AG04450 (cell line): ENCODE measurements around the gene BRS3. TPM values are rescaled to one million over a fixed set of nuclear protein-coding genes. Genes with fewer than 3 reads are reported as not detected.

Experiments used
- CTCF ChIA-PET: fragments of 300-600, 350-600 bp; formaldehyde crosslinking; extraction: SDS; loops from one replicate; lab custom pipeline; 2022; ENCODE audit warnings: antibody characterized with exemption, inconsistent platforms; lab: Charles Lee
- POLR2A ChIA-PET: fragments of 350-600 bp; formaldehyde crosslinking; extraction: SDS; loops from one replicate; lab custom pipeline; 2021; ENCODE audit warnings: antibody characterized with exemption, inconsistent platforms; lab: Yijun Ruan, JAX
- DNase-seq: peaks from one replicate; pipeline ENCODE4 v3.0.0-alpha.2; 2011; ENCODE audit warnings: low read depth, low spot score
- H3K27ac ChIP-seq: one replicate; pipeline ENCODE4 v1.5.1; 2012; ENCODE audit warnings: low read depth, low read length, control low read depth
- H3K27me3 ChIP-seq: one replicate; pipeline ENCODE4 v1.6.0; 2012; ENCODE audit warnings: low read length; ENCODE audit not compliant: control insufficient read depth, insufficient read depth
- H3K4me3 ChIP-seq: 2 replicates; pipeline ENCODE4 v1.5.1; 2011; ENCODE audit warnings: mild to moderate bottlenecking, low read depth, low read length, control low read depth
- H3K9me3 ChIP-seq: 2 replicates; pipeline ENCODE4 v1.5.1; 2012; ENCODE audit warnings: low read length; ENCODE audit not compliant: control insufficient read depth, insufficient read depth
- polyA plus RNA-seq: library from polyadenylated mRNA; depleted of rRNA; stranded (reverse); fragments of >200 nt; gene quantifications from 2 replicates; pipeline ENCODE4 v1.2.3, GENCODE V29; 2011
- TF ChIP-seq, protein P1 (sequence below): IDR thresholded peaks from 2 replicates; pipeline ENCODE4 v1.5.1; 2011; ENCODE audit warnings: low read depth, low read length, control low read depth, inconsistent platforms

BRS3 gene
- polyA plus RNA-seq, 1 experiment: not detected

DNA sequence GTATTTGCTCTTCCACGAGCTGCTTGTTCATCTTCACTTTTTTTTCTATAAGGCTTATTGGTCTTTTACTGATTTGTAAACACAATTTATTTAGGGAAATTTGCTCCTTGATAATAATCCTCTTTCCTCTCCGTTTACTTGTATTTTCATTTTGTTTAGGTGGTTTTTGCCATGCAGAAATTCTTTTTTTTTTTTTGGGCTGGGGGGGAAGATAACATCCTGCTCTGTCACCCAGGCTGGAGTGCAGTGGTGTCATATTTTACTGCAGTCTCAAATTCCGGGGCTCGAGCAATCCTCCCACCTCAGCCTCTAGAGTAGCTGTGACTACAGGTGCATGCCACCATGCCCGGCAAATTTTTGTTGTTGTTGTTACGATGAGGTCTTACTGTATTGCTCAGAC lies 31.6 kb upstream of the BRS3 start:
- Histone ChIP-seq H3K27ac (no peak overlapping the region), H3K4me3 (no peak overlapping the region), H3K27me3 (no peaks in the 10 kb centered on the region), H3K9me3 (no peaks in the 10 kb centered on the region)
- POLR2A ChIA-PET: no interaction called here
- CTCF ChIA-PET: no interaction called here
- TF ChIP-seq, protein P1, sequence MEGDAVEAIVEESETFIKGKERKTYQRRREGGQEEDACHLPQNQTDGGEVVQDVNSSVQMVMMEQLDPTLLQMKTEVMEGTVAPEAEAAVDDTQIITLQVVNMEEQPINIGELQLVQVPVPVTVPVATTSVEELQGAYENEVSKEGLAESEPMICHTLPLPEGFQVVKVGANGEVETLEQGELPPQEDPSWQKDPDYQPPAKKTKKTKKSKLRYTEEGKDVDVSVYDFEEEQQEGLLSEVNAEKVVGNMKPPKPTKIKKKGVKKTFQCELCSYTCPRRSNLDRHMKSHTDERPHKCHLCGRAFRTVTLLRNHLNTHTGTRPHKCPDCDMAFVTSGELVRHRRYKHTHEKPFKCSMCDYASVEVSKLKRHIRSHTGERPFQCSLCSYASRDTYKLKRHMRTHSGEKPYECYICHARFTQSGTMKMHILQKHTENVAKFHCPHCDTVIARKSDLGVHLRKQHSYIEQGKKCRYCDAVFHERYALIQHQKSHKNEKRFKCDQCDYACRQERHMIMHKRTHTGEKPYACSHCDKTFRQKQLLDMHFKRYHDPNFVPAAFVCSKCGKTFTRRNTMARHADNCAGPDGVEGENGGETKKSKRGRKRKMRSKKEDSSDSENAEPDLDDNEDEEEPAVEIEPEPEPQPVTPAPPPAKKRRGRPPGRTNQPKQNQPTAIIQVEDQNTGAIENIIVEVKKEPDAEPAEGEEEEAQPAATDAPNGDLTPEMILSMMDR: no peak
- no peak for DNase-seq

DNA sequence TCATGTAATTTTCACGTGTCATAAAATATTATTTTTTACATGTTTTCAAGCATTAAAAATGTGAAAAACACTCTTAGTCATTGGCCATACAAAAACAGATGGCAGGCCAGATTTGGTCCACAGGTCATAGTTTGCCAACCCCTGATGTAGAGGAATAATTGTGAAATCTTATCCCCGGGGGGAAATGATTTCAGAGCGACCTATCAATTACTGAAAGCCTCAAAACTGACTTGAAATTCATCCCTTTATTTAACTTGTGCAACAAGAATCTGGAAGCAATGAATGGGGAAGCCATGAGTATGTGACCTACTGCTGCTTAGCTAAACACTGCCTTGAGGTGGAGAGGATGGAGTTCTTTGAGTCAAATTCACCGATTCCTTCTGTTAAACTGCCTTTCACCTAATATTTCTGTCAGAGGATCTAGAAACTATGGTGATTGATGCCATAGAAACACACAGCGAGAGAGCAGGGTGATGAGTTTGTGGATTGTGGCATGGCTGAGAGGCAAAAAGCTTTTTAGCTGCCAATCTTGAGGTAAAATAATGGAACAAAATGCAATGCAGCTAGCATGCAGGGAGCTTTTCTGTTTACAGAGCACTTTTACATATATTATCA lies 30.3 kb upstream of the BRS3 start:
- TF ChIP-seq, protein P1: no peak
- ChIA-PET CTCF (no interaction called here), POLR2A (no interaction called here)
- H3K9me3 ChIP-seq: no peaks in the 10 kb centered on the region
- no peak for DNase-seq
- no peak overlapping the region for H3K27ac ChIP-seq
- no peak overlapping the region for H3K4me3 ChIP-seq
- H3K27me3 ChIP-seq: no peaks in the 10 kb centered on the region

DNA sequence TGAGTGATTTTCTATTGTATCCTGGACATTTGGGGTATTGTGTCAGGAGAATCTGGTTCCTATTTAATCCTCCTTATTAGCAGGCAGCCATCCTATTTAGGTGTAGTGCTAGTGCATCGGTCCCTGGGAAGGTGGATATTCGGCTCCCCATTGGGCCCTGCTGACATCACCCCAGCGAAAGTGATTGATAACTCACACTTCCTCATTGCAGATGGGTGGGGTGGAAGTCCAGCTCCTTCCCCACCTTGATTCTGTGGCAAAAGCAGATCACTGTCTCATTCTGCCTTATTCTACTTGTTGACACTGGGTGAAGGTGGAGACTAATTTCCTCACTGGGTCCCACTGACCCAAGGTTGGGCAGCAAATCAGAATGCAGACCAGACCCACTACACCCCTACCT lies 23.2 kb upstream of the BRS3 start:
- Histone ChIP-seq H3K27me3 (no peaks in the 10 kb centered on the region), H3K4me3 (no peak overlapping the region), H3K9me3 (no peaks in the 10 kb centered on the region), H3K27ac (no peak overlapping the region)
- POLR2A ChIA-PET: no interaction called here
- CTCF ChIA-PET: no interaction called here
- TF ChIP-seq, protein P1: no peak
- DNase-seq: no peak

DNA sequence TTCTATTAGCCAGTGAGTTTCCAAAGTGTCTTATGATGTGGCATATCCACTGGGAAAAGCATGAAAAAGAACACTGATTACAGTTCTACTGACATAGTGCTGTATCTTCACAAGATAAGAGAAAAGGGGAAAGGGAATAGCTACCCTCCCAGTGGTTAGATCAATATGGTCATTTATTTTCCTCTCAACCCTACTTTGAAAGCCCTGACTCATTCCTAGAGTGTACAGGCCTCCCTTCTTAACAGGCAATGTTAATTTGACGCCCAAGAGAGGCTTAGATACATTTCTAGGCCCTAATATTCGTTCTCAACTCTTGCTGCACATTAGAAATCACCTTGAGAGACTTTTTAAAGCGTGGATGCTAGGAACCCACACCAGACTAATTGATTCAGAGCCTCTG lies 20.4 kb upstream of the BRS3 start:
- CTCF ChIA-PET: no interaction called here
- TF ChIP-seq, protein P1: no peak
- no peak overlapping the region for H3K27ac ChIP-seq
- DNase-seq: no peak
- no peaks in the 10 kb centered on the region for H3K9me3 ChIP-seq
- no peak overlapping the region for H3K4me3 ChIP-seq
- POLR2A ChIA-PET: no interaction called here
- H3K27me3 ChIP-seq: no peaks in the 10 kb centered on the region

DNA sequence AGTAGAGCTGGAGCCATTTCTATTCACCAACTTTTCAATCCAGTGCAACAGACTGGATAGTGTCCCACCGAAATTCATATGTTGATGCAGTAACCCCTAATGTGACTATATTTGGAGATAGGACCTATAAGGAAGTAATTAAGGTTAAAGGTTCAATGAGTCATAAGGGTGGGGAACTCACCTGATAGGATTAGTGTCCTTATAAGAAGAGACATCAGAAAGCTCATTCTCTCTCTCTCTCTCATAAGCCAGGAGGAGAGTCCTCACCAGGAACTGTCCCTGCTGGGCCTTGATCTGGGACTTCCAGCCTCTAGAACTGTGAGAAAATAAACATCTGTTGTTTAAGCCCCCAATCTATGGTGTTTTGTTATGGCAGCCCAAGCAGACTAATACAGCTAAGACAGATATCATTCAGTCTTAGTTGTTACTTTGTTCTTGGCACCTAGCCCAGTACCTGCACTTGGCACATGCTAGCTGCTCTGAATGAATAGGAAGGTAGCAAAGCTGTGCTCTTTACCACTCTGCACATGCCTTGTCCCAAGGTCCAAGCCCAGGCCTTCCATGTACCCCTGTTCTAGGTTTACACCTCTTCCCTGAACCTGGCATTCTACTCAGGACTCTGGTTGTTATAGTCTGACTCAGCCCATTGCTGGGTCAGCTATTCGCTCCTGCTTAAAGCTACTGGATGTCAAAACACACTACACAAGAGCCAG lies 19.2 kb upstream of the BRS3 start:
- no peak overlapping the region for H3K27ac ChIP-seq
- no peaks in the 10 kb centered on the region for H3K27me3 ChIP-seq
- ChIA-PET CTCF (interaction anchor here (0.6 kb wide), 1 partner anchor 23 kb away, joined by 6 read pairs; no protein-coding TSS in a partner anchor), POLR2A (no interaction called here)
- DNase-seq: no peak
- TF ChIP-seq, protein P1: no peak
- no peak overlapping the region for H3K4me3 ChIP-seq
- H3K9me3 ChIP-seq: no peaks in the 10 kb centered on the region
